Measurements from ENCODE around the gene ANKS3.

The ANKS3 gene

GRCh38 chr16:4709481-4709880, 24.6 kb downstream of the ANKS3 start:
- ChIA-PET CTCF (no interaction called here), POLR2A (no interaction called here)
- no peak for DNase-seq (ENCODE audit: extremely low spot score)
- TF ChIP-seq ZNF384 (IDR thresholded peaks at IDR 0.05) (no peak), FOXA1 (IDR thresholded peaks at IDR 0.05) (no peak), HDGF (IDR thresholded peaks at IDR 0.05; ENCODE audit: borderline replicate concordance) (no peak), ARNT (IDR thresholded peaks at IDR 0.05) (no peak), ELF4 (IDR thresholded peaks at IDR 0.05) (no peak), SUZ12 (IDR thresholded peaks at IDR 0.05) (no peak), BHLHE40 (IDR thresholded peaks at IDR 0.05; ENCODE audit: borderline replicate concordance) (no peak), NFRKB (IDR thresholded peaks at IDR 0.05) (no peak)

- no peak for DNase-seq (ENCODE audit: extremely low spot score)
- CTCF ChIA-PET: interaction anchor here (0.9 kb wide), 1 partner anchor 24 kb away, joined by 3 read pairs; no protein-coding TSS in a partner anchor
- no peak for TF ChIP-seq L3MBTL2 (conservative IDR thresholded peaks at IDR 0.05)
- no peak for TF ChIP-seq FOXM1 (IDR thresholded peaks at IDR 0.05; ENCODE audit: borderline replicate concordance)
- TF ChIP-seq CTBP1 (IDR thresholded peaks at IDR 0.05; ENCODE audit: borderline replicate concordance): no peak
- no peak for TF ChIP-seq ELF4 (IDR thresholded peaks at IDR 0.05)
- no peak for TF ChIP-seq SUZ12 (IDR thresholded peaks at IDR 0.05)
- no peak for TF ChIP-seq ZNF384 (IDR thresholded peaks at IDR 0.05)
- TF ChIP-seq TARDBP (IDR thresholded peaks at IDR 0.05): no peak
- no peak for TF ChIP-seq HDGF (IDR thresholded peaks at IDR 0.05; ENCODE audit: borderline replicate concordance)
- no peak for TF ChIP-seq SP1 (IDR thresholded peaks at IDR 0.05)
- no peak for TF ChIP-seq FOXA1 (IDR thresholded peaks at IDR 0.05)
- no peak for TF ChIP-seq PKNOX1 (IDR thresholded peaks at IDR 0.05)
- TF ChIP-seq NFRKB (IDR thresholded peaks at IDR 0.05): no peak
- TF ChIP-seq LEF1 (IDR thresholded peaks at IDR 0.05; ENCODE audit: borderline replicate concordance): no peak
- no peak for TF ChIP-seq BHLHE40 (IDR thresholded peaks at IDR 0.05; ENCODE audit: borderline replicate concordance)
- no peak for TF ChIP-seq ARNT (IDR thresholded peaks at IDR 0.05)
- no peak for TF ChIP-seq FOXK2 (IDR thresholded peaks at IDR 0.05)
- POLR2A ChIA-PET: no interaction called here
Measured at GRCh38 chr16:4706871-4707270, 27.2 kb downstream of the ANKS3 start.

GRCh38 chr16:4704913-4705312, 29.2 kb downstream of the ANKS3 start:
- no peak for TF ChIP-seq ZNF384 (IDR thresholded peaks at IDR 0.05)
- TF ChIP-seq SUZ12 (IDR thresholded peaks at IDR 0.05): no peak
- no peak for TF ChIP-seq ARNT (IDR thresholded peaks at IDR 0.05)
- no peak for TF ChIP-seq SP1 (IDR thresholded peaks at IDR 0.05)
- TF ChIP-seq L3MBTL2 (conservative IDR thresholded peaks at IDR 0.05): no peak
- TF ChIP-seq HDGF (IDR thresholded peaks at IDR 0.05; ENCODE audit: borderline replicate concordance): no peak
- TF ChIP-seq TARDBP (IDR thresholded peaks at IDR 0.05): no peak
- TF ChIP-seq ELF4 (IDR thresholded peaks at IDR 0.05): no peak
- TF ChIP-seq PKNOX1 (IDR thresholded peaks at IDR 0.05): no peak
- no peak for TF ChIP-seq FOXK2 (IDR thresholded peaks at IDR 0.05)
- no peak for TF ChIP-seq LEF1 (IDR thresholded peaks at IDR 0.05; ENCODE audit: borderline replicate concordance)
- TF ChIP-seq FOXM1 (IDR thresholded peaks at IDR 0.05; ENCODE audit: borderline replicate concordance): no peak
- TF ChIP-seq NFRKB (IDR thresholded peaks at IDR 0.05): no peak
- POLR2A ChIA-PET: no interaction called here
- DNase-seq (ENCODE audit: extremely low spot score): no peak
- CTCF ChIA-PET: no interaction called here

- TF ChIP-seq BHLHE40 (IDR thresholded peaks at IDR 0.05; ENCODE audit: borderline replicate concordance) (no peak), CTBP1 (IDR thresholded peaks at IDR 0.05; ENCODE audit: borderline replicate concordance) (no peak), ELF4 (IDR thresholded peaks at IDR 0.05) (no peak), FOXA1 (IDR thresholded peaks at IDR 0.05) (no peak), ZNF384 (IDR thresholded peaks at IDR 0.05) (no peak), ARNT (IDR thresholded peaks at IDR 0.05) (no peak), HDGF (IDR thresholded peaks at IDR 0.05; ENCODE audit: borderline replicate concordance) (no peak)
- no peak for DNase-seq (ENCODE audit: extremely low spot score)
- CTCF ChIA-PET: no interaction called here
- POLR2A ChIA-PET: no interaction called here
Measured at GRCh38 chr16:4704491-4704890, 29.6 kb downstream of the ANKS3 start.

- POLR2A ChIA-PET: no interaction called here
- TF ChIP-seq SP1 (IDR thresholded peaks at IDR 0.05) (no peak), LEF1 (IDR thresholded peaks at IDR 0.05; ENCODE audit: borderline replicate concordance) (no peak), ZNF384 (IDR thresholded peaks at IDR 0.05) (no peak), HDGF (IDR thresholded peaks at IDR 0.05; ENCODE audit: borderline replicate concordance) (no peak), FOXM1 (IDR thresholded peaks at IDR 0.05; ENCODE audit: borderline replicate concordance) (no peak), ARNT (IDR thresholded peaks at IDR 0.05) (no peak), ELF4 (IDR thresholded peaks at IDR 0.05) (no peak), SUZ12 (IDR thresholded peaks at IDR 0.05) (no peak), FOXA1 (IDR thresholded peaks at IDR 0.05) (no peak), TARDBP (IDR thresholded peaks at IDR 0.05) (no peak), L3MBTL2 (conservative IDR thresholded peaks at IDR 0.05) (no peak), PKNOX1 (IDR thresholded peaks at IDR 0.05) (no peak), NFRKB (IDR thresholded peaks at IDR 0.05) (no peak), BHLHE40 (IDR thresholded peaks at IDR 0.05; ENCODE audit: borderline replicate concordance) (no peak), CTBP1 (IDR thresholded peaks at IDR 0.05; ENCODE audit: borderline replicate concordance) (no peak), FOXK2 (IDR thresholded peaks at IDR 0.05) (no peak)
- CTCF ChIA-PET: no interaction called here
- DNase-seq (ENCODE audit: extremely low spot score): no peak
Measured at GRCh38 chr16:4703906-4704305, 30.2 kb downstream of the ANKS3 start.

GRCh38 chr16:4702466-4702808, 31.6 kb downstream of the ANKS3 start:
- CTCF ChIA-PET: no interaction called here
- DNase-seq (ENCODE audit: extremely low spot score): no peak
- TF ChIP-seq ZNF384 (IDR thresholded peaks at IDR 0.05): no peak
- TF ChIP-seq BHLHE40 (IDR thresholded peaks at IDR 0.05; ENCODE audit: borderline replicate concordance): no peak
- TF ChIP-seq SUZ12 (IDR thresholded peaks at IDR 0.05): no peak
- no peak for TF ChIP-seq FOXA1 (IDR thresholded peaks at IDR 0.05)
- TF ChIP-seq CTBP1 (IDR thresholded peaks at IDR 0.05; ENCODE audit: borderline replicate concordance): no peak
- TF ChIP-seq PKNOX1 (IDR thresholded peaks at IDR 0.05): no peak
- TF ChIP-seq L3MBTL2 (conservative IDR thresholded peaks at IDR 0.05): no peak
- no peak for TF ChIP-seq ELF4 (IDR thresholded peaks at IDR 0.05)
- no peak for TF ChIP-seq SP1 (IDR thresholded peaks at IDR 0.05)
- TF ChIP-seq ARNT (IDR thresholded peaks at IDR 0.05): no peak
- no peak for TF ChIP-seq HDGF (IDR thresholded peaks at IDR 0.05; ENCODE audit: borderline replicate concordance)
- no peak for TF ChIP-seq NFRKB (IDR thresholded peaks at IDR 0.05)
- POLR2A ChIA-PET: no interaction called here

Data from HEK293T (cell line).